ENCODE measurements around the gene EXT2. TPM values are rescaled to one million over a fixed set of nuclear protein-coding genes. Genes with fewer than 3 reads are reported as not detected.

The EXT2 gene
- total RNA-seq, 1 experiment from 2014 or later: 82.3 TPM

GRCh38 chr11:44199816-44200215, 104.3 kb downstream of the EXT2 start:
- peak; percentile 10 for DNase-seq (ENCODE audit: low read depth)

GRCh38 chr11:44203270-44204043, 108.0 kb downstream of the EXT2 start:
- no peak for DNase-seq (ENCODE audit: low read depth)

- no peak for DNase-seq (ENCODE audit: low read depth)
These were observed 109.9 kb downstream of the EXT2 start for GRCh38 chr11:44205352-44205751.

- no peak for DNase-seq (ENCODE audit: low read depth)
These were observed 110.4 kb downstream of the EXT2 start for GRCh38 chr11:44205836-44206235.

GRCh38 chr11:44207292-44207691, 111.8 kb downstream of the EXT2 start:
- no peak for DNase-seq (ENCODE audit: low read depth)

- peak; percentile 63 for DNase-seq (ENCODE audit: low read depth)
These were observed 113.6 kb downstream of the EXT2 start for GRCh38 chr11:44208976-44209603.

- no peak for DNase-seq (ENCODE audit: low read depth)
These were observed 116.7 kb downstream of the EXT2 start for GRCh38 chr11:44212128-44212527.

GRCh38 chr11:44213148-44213547, 117.7 kb downstream of the EXT2 start:
- DNase-seq (ENCODE audit: low read depth): no peak

GRCh38 chr11:44217432-44217831, 122.0 kb downstream of the EXT2 start:
- DNase-seq (ENCODE audit: low read depth): no peak

- peak; percentile 45 for DNase-seq (ENCODE audit: low read depth)
These were observed 124.6 kb downstream of the EXT2 start for GRCh38 chr11:44219830-44220796.

GRCh38 chr11:44221456-44221855, 126.0 kb downstream of the EXT2 start:
- no peak for DNase-seq (ENCODE audit: low read depth)

- DNase-seq (ENCODE audit: low read depth): no peak
These were observed 126.5 kb downstream of the EXT2 start for GRCh38 chr11:44221992-44222391.

- DNase-seq (ENCODE audit: low read depth): peak; percentile 69
These were observed 127.8 kb downstream of the EXT2 start for GRCh38 chr11:44223238-44223637.

- no peak for DNase-seq (ENCODE audit: low read depth)
These were observed 129.5 kb downstream of the EXT2 start for GRCh38 chr11:44224867-44225501.

GRCh38 chr11:44226490-44226889, 131.0 kb downstream of the EXT2 start:
- DNase-seq (ENCODE audit: low read depth): no peak

GRCh38 chr11:44226945-44227344, 131.5 kb downstream of the EXT2 start:
- DNase-seq (ENCODE audit: low read depth): no peak

- DNase-seq (ENCODE audit: low read depth): no peak
These were observed 132.9 kb downstream of the EXT2 start for GRCh38 chr11:44228379-44228778.

GRCh38 chr11:44229098-44229497, 133.6 kb downstream of the EXT2 start:
- DNase-seq (ENCODE audit: low read depth): peak; percentile 73

- DNase-seq (ENCODE audit: low read depth): no peak
These were observed 134.1 kb downstream of the EXT2 start for GRCh38 chr11:44229624-44230023.

GRCh38 chr11:44235765-44236201, 140.3 kb downstream of the EXT2 start:
- DNase-seq (ENCODE audit: low read depth): no peak

GRCh38 chr11:44236296-44236695, 140.8 kb downstream of the EXT2 start:
- DNase-seq (ENCODE audit: low read depth): no peak

All from LHCN-M2 (cell line).